LNCaP clone FGC (cell line): ENCODE data around the gene ADGRA1.

ENCODE experiments used
- DNase-seq: peaks from one replicate; pipeline ENCODE4 v3.0.0-alpha.2; 2011; ENCODE audit warnings: low read depth
- H3K4me3 ChIP-seq: 2 replicates; pipeline ENCODE4 v1.5.1; 2011; ENCODE audit warnings: mild to moderate bottlenecking, low read depth, low read length, control low read depth
- TF ChIP-seq, protein P1 (sequence below): IDR thresholded peaks from 2 replicates; pipeline ENCODE4 v1.5.1; 2012; ENCODE audit warnings: mild to moderate bottlenecking; ENCODE audit not compliant: control insufficient read depth, insufficient read depth; ENCODE audit errors: extremely low read depth

The ADGRA1 gene

DNA sequence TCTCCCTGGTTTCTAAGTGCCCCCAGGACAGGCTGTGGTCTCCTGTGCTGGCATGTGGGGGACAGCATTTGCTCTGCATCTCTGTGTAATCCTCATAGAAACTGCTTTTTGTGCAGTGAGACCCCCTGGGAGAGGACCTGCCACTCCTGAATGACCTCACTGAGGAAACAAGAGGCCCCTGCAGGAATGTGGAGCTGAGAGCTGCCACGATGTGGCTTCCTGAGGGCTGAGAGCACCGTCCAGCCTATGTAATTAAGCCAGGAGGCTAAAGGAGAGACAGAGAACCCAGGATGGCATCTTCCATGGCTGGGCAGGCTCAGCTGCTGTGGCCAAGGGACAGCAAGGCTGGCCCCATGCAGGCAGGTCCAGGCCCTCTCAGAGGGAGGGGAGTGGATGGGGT, 32.3 kb upstream of the ADGRA1 start:
- no peak for DNase-seq
- TF ChIP-seq, protein P1, sequence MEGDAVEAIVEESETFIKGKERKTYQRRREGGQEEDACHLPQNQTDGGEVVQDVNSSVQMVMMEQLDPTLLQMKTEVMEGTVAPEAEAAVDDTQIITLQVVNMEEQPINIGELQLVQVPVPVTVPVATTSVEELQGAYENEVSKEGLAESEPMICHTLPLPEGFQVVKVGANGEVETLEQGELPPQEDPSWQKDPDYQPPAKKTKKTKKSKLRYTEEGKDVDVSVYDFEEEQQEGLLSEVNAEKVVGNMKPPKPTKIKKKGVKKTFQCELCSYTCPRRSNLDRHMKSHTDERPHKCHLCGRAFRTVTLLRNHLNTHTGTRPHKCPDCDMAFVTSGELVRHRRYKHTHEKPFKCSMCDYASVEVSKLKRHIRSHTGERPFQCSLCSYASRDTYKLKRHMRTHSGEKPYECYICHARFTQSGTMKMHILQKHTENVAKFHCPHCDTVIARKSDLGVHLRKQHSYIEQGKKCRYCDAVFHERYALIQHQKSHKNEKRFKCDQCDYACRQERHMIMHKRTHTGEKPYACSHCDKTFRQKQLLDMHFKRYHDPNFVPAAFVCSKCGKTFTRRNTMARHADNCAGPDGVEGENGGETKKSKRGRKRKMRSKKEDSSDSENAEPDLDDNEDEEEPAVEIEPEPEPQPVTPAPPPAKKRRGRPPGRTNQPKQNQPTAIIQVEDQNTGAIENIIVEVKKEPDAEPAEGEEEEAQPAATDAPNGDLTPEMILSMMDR: no peak
- H3K4me3 ChIP-seq: no peak overlapping the region

DNA sequence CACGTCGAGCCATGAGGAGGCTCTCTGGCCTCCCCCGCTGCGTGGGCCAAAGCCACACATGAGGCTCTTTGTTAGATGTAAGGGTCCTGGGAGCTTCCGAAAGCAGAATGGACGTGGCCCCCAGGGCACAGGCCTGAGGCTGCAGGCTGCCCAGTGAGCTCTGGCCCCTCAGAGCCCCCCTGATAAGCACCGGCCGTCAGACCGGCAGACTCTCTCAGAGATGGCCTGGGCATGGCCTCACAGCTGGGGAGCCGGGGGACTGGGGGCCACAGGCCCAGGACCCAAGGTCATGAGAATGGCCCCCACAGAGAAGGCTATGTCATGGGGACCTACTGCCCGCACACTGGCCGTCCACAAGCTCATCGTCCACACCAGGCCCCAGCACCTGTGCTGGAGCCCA, 31.7 kb upstream of the ADGRA1 start:
- TF ChIP-seq, protein P1: no peak
- DNase-seq: no peak
- H3K4me3 ChIP-seq: no peak overlapping the region

DNA sequence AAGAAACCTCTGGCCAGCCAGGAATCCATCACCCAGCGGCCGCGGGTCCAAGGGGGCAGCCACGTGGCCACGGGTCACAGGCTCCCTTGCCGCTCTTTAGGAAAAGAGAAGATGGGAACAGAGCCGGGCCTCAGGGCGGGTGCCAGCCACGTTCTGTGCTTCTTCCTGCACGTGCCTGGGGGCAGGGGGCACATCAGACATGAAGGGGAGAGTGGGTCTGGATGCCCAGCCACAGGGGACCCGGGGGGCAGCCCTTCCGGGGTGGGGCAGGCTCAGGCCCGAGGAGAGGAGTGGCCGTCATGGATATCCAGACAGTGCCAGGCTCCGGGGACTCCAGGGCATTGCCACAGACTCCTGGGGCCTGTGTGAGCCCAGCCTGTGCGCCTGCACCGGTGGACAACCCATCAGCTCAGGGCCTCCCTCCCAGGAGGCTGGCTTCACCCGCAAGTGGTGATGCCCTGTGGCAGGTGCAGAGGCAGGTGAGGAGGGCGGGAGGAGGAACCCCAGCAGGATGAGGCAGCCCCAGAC, 31.0 kb upstream of the ADGRA1 start:
- no peak overlapping the region for H3K4me3 ChIP-seq
- TF ChIP-seq, protein P1: no peak
- DNase-seq: no peak

DNA sequence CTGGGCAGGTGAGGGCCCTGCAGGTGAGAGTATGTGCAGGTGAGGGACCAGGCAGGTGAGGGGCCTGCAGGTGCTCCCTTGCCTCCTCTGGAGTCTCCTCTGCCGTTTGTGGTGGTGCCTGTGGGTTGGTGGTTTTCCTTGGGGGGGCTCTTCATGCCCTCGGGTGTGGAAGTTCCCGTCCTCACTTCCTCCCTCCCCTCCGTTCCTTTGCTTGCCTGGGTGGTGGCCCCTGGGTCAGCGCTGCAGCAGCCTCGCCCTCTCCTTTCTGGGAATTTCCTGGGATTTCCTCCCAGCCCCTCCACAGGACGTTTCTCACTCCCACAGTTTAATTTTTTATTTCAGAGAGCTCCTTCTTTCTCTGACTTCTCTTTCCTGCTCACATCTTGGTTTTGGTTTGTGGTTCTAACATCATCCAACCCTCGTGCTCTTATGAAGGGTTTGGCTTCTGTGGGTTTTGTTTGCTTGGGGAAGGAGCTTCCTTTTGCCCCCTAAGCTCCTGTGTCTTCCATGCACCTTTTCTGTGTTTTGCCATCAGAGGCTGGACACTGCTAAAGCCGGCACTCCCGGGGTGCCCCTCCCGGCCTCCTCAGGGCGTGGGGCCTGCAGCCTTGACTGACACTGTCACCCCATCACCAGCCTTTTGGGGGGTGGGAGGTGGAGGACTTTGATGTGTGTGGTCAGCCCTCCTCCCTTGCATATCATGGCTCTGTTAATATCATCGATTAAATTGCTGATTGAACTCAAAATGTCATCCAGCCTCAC, 29.2 kb upstream of the ADGRA1 start:
- TF ChIP-seq, protein P1: no peak
- H3K4me3 ChIP-seq: no peak overlapping the region
- no peak for DNase-seq

DNA sequence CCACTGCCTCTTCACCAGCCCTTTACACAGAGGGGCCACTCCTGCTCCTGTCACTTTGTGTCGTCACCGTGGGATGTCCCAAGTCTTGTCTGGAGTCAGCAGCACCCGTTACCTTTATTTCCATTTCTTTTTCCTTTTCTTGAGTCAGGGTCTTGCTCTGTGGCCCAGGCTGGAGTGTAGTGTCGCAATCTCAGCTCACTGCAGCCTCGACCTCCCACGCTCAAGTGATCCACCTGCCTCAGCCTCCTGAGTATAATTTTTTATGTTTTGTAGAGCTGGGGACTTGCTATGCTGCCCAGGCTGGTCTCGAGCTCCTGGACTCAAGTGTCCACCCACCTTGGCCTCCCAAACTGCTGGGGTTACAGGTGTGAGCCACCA, 28.6 kb upstream of the ADGRA1 start:
- H3K4me3 ChIP-seq: no peak overlapping the region
- TF ChIP-seq, protein P1: no peak
- no peak for DNase-seq

DNA sequence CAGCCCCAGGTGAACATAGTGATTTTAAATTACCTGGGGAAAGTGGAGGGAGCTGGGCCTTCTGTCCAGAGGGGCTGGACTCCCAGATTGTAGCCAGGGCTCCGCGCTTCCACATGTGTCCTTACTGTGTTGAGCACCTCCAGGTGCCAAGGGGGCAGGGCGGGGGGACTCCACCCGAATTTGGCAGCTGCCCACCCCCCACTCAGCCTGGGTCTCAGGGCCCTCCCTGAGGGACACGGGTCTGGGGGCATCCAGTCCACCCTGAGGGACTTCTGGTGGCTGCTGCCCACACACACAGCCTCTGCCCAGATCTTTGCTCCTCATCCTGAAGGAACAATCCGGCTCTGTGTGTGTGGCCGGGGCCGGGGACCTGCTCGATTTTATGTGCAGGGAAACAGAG, 28.2 kb upstream of the ADGRA1 start:
- TF ChIP-seq, protein P1: no peak
- no peak overlapping the region for H3K4me3 ChIP-seq
- DNase-seq: no peak

DNA sequence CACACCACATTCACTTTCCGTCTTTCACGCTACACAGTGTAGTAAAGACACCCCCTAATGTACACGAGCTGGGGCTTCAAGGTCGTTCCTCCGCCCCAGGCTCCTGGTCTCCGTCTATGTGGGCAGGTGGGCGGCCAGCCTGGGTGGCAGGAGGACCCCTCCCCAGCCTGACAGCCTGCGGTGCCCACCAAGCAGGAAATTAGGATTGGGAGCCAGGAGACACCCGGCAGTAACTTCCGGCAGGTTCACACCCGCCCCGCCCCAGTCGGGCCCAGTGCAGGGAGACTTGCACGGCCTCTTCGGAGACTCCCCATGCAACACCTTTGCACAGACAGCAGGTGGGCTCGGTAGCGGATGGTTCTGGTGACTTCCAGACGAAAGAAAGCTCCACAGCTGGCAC, 27.7 kb upstream of the ADGRA1 start:
- H3K4me3 ChIP-seq: no peak overlapping the region
- TF ChIP-seq, protein P1: no peak
- no peak for DNase-seq
